Lower lobe of right lung (tissue), 2 donors: ENCODE measurements around the gene CD302. TPM values are rescaled to one million over a fixed set of nuclear protein-coding genes. Genes with fewer than 3 reads are reported as not detected.
A peak's percentile ranks its signal among the peaks of the same experiment; 100 is the strongest.
"Not testable (repeated sequence)": the region's sequence is repeated elsewhere in the genome, so short reads cannot be mapped to it uniquely, and the experiment has no call there.

ENCODE experiments used
- ATAC-seq, 2 donors: fragments of 200-7000 bp; cut with Tn5 transposase; one replicate each; pipeline ENCODE4 v1.9.1; 2020 to 2022; ENCODE audit warnings: mild to moderate bottlenecking in 2 of 2, moderate library complexity in 2 of 2
- DNase-seq: peaks from one replicate; pipeline ENCODE4 v3.0.0-alpha.2; 2020
- H3K27ac ChIP-seq: fragments of 200-600 bp; one replicate; pipeline ENCODE4 v1.8.0; 2022
- H3K27me3 ChIP-seq: fragments of 200-600 bp; one replicate; pipeline ENCODE4 v1.8.0; 2022; ENCODE audit warnings: low read depth
- H3K36me3 ChIP-seq: fragments of 200-600 bp; one replicate; pipeline ENCODE4 v1.8.0; 2022; ENCODE audit warnings: mild to moderate bottlenecking
- H3K4me1 ChIP-seq: fragments of 200-600 bp; one replicate; pipeline ENCODE4 v1.8.0; 2022
- H3K4me3 ChIP-seq: fragments of 200-600 bp; one replicate; pipeline ENCODE4 v1.8.0; 2022; ENCODE audit warnings: mild to moderate bottlenecking
- H3K9me3 ChIP-seq: fragments of 200-600 bp; one replicate; pipeline ENCODE4 v1.8.0; 2022
- intact Hi-C: fragments of 100-400 bp; cut with DNase I; formaldehyde crosslinking; loops from one replicate; pipeline ENCODE4 v1.11.0; 2022
- total RNA-seq: library from RNA; stranded (reverse); fragmentation: NEBNext Ultra II Directional; extraction: Animal tissue kit (Norgen Biotek cat#: 25700); gene quantifications from one replicate; pipeline ENCODE4 v1.2.1, GENCODE V29; 2021
- TF ChIP-seq, protein P1 (sequence below): fragments of 200-600 bp; IDR thresholded peaks from one replicate; pipeline ENCODE4 v1.8.0; 2022; ENCODE audit warnings: antibody characterized with exemption, mild to moderate bottlenecking
- donor health status: DM: no; HTN: yes; CAD: no; lungs with severe emphysema.

The CD302 gene
- total RNA-seq, 1 donor from 2014 or later = 100 TPM

DNA sequence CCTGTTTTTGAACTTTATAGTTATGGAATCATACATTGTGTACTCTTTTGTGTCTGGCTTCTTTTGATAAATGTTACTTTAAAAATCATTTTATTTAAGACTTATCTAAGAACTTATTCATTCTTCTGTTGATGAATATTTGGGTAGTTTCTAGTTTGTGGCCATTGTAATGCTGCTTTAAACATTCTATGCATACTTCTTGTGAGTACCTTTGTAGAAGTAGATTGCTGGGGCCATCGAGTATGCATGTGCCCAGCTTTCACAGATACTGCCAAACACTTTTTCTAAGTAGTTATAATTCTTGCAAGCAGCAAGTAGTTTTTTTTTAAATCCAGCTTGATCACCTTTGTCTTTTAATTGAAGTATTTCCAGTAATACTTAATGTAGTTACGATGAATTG lies 11.1 kb downstream of the CD302 start:
- no peaks in the 10 kb centered on the region for H3K36me3 ChIP-seq
- H3K27ac ChIP-seq = no peak overlapping the region
- H3K4me1 ChIP-seq = peaks cover 69% of the 10 kb centered on the region
- intact Hi-C loops = no loop called here
- DNase-seq = no peak
- no peak for ATAC-seq
- H3K4me3 ChIP-seq = no peak overlapping the region
- H3K9me3 ChIP-seq = no peaks in the 10 kb centered on the region
- H3K27me3 ChIP-seq = no peaks in the 10 kb centered on the region
- TF ChIP-seq, protein P1, sequence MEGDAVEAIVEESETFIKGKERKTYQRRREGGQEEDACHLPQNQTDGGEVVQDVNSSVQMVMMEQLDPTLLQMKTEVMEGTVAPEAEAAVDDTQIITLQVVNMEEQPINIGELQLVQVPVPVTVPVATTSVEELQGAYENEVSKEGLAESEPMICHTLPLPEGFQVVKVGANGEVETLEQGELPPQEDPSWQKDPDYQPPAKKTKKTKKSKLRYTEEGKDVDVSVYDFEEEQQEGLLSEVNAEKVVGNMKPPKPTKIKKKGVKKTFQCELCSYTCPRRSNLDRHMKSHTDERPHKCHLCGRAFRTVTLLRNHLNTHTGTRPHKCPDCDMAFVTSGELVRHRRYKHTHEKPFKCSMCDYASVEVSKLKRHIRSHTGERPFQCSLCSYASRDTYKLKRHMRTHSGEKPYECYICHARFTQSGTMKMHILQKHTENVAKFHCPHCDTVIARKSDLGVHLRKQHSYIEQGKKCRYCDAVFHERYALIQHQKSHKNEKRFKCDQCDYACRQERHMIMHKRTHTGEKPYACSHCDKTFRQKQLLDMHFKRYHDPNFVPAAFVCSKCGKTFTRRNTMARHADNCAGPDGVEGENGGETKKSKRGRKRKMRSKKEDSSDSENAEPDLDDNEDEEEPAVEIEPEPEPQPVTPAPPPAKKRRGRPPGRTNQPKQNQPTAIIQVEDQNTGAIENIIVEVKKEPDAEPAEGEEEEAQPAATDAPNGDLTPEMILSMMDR = no peak

- no peak for ATAC-seq
- intact Hi-C loops = no loop called here
- H3K9me3 ChIP-seq = no peaks in the 10 kb centered on the region
- peaks cover 9% of the 10 kb centered on the region for H3K36me3 ChIP-seq
- H3K4me1 ChIP-seq = peaks cover 55% of the 10 kb centered on the region
- TF ChIP-seq, protein P1 = no peak
- H3K27ac ChIP-seq = no peak overlapping the region
- no peaks in the 10 kb centered on the region for H3K27me3 ChIP-seq
- no peak for DNase-seq
- no peak overlapping the region for H3K4me3 ChIP-seq
These were observed 12.8 kb downstream of the CD302 start for GRCh38 chr2:159785195-159785594.

DNA sequence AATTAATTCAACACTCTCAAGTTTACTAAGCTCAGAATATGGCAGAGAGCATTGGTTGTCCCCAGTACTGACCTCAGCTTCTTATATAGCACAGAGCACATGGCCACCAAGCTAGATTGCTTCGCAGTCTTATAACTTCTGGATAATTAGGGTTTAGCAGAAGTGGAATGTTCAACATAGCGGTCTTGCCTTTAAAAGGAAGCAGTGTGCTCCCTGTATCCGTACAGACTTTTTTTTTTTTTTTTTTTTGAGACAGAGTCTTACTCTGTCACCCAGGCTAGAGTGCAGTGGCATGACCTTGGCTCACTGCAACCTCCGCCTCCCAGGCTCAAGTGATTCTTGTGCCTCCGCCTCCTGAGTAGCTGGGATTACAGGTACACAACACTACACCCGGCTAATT lies 13.3 kb downstream of the CD302 start:
- peak in 1 of 2 donors; percentile 63 for ATAC-seq
- DNase-seq, intact Hi-C loops, H3K4me3 ChIP-seq, H3K27ac ChIP-seq, H3K27me3 ChIP-seq, H3K9me3 ChIP-seq: not testable (repeated sequence)
- peaks cover 14% of the 10 kb centered on the region for H3K36me3 ChIP-seq
- H3K4me1 ChIP-seq = peaks cover 51% of the 10 kb centered on the region

DNA sequence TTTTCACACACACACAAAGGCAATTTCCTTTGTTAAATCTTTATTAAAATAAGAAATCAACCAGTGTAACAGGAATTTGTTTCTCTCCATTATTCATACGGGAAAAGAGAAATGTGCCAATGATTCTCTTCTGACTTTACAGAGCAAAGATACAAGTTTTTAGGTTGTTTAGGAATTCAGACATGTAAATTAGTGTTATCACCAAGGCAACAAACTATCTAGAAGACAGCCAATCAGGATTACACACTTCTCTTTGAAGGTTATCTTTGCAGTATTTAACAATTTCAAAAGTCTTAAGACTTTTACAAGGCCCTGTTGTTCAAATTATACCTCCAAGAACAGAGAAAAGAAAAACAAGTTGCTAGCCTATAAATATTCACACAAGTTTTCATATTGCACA lies 14.5 kb downstream of the CD302 start:
- DNase-seq (no peak), ATAC-seq (no peak)
- no peaks in the 10 kb centered on the region for H3K27me3 ChIP-seq
- H3K27ac ChIP-seq = no peak overlapping the region
- intact Hi-C loops = no loop called here
- peaks cover 23% of the 10 kb centered on the region for H3K36me3 ChIP-seq
- H3K4me3 ChIP-seq = no peak overlapping the region
- TF ChIP-seq, protein P1 = no peak
- H3K4me1 ChIP-seq = peaks cover 40% of the 10 kb centered on the region
- no peaks in the 10 kb centered on the region for H3K9me3 ChIP-seq

- H3K27ac ChIP-seq = no peak overlapping the region
- H3K27me3 ChIP-seq = no peaks in the 10 kb centered on the region
- H3K9me3 ChIP-seq = no peaks in the 10 kb centered on the region
- TF ChIP-seq, protein P1 = no peak
- DNase-seq = no peak
- no peaks in the 10 kb centered on the region for H3K4me1 ChIP-seq
- no peak for ATAC-seq
- intact Hi-C loops = no loop called here
- peaks cover 61% of the 10 kb centered on the region for H3K36me3 ChIP-seq
- H3K4me3 ChIP-seq = no peak overlapping the region
These were observed 21.7 kb downstream of the CD302 start for GRCh38 chr2:159776321-159776720.

DNA sequence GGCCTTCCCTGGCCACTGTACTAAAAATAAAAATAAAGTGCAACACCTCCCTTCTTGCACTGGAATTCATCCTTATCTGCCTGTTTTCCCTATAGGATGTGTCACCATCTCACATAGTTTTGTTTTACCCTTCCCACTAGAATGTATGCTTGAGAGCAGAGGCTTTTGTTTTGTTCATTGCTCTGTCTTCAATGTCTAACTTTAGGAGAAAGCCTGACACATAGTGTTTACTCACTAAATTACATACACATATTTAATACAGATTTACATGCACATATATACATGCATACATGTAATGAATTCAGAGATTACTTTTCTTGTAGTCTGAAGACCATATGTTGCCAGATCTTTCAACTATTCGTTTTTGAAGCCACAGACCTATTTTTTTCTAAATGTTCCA lies 23.0 kb downstream of the CD302 start:
- H3K36me3 ChIP-seq = peaks cover 54% of the 10 kb centered on the region
- TF ChIP-seq, protein P1 = no peak
- intact Hi-C loops = no loop called here
- no peak for ATAC-seq
- no peak overlapping the region for H3K4me3 ChIP-seq
- no peaks in the 10 kb centered on the region for H3K27me3 ChIP-seq
- H3K4me1 ChIP-seq = no peaks in the 10 kb centered on the region
- no peak overlapping the region for H3K27ac ChIP-seq
- H3K9me3 ChIP-seq = no peaks in the 10 kb centered on the region
- no peak for DNase-seq
